HepG2 (cell line): ENCODE data around the gene SNAP91. TPM values are rescaled to one million over a fixed set of nuclear protein-coding genes. Genes with fewer than 3 reads are reported as not detected.

ENCODE experiments used
- ATAC-seq: fragments of 200-7000 bp; cut with Tn5 transposase; 3 replicates; pipeline ENCODE4 v1.9.1; 2020; ENCODE audit warnings: mild to moderate bottlenecking, moderate library complexity
- BruUV-seq: library from RNA; stranded (reverse); fragments of 400-500 nt; replicated peaks from 2 replicates; lab custom pipeline; 2021; lab: Mats Ljungman, UMichigan
- CTCF ChIA-PET: fragments of 300-600 bp; formaldehyde crosslinking; extraction: SDS; loops from one replicate; lab custom pipeline; 2021; ENCODE audit warnings: low total read pairs, inconsistent platforms, low intra/inter-chr PET ratio; lab: Yijun Ruan, JAX
- POLR2A ChIA-PET: fragments of 350-600 bp; sonication (Branson Sonifier 250); formaldehyde crosslinking; loops from one replicate; lab custom pipeline; 2020; ENCODE audit warnings: antibody characterized with exemption, inconsistent platforms; lab: Yijun Ruan, JAX
- DNase-seq: peaks from one replicate; pipeline ENCODE4 v3.0.0-alpha.2; 2015; ENCODE audit warnings: low spot score
- FAIRE-seq: peaks from 3 replicates; lab custom pipeline; 2011; peaks lifted over from hg19 to GRCh38; lab: Jason Lieb, UNC
- H2AFZ ChIP-seq: one replicate; pipeline ENCODE4 v1.6.1; 2011; ENCODE audit warnings: low read length, inconsistent platforms
- H3K27ac ChIP-seq: fragments of 300-600 bp; 3 replicates; pipeline ENCODE4 v1.8.0; 2011; ENCODE audit warnings: mixed run types, mild to moderate bottlenecking, mixed read lengths, low read length, inconsistent platforms; ENCODE audit not compliant: insufficient read depth; ENCODE audit errors: extremely low read length
- H3K27me3 ChIP-seq, 2 experiments: fragments of 200-600 bp in 1 of 2; 2 replicates in 1 of 2; 3 replicates in 1 of 2; pipeline versions ENCODE4 v1.6.0 to v1.8.0; 2011; ENCODE audit warnings: low read length in 2 of 2, mild to moderate bottlenecking in 2 of 2, moderate library complexity in 2 of 2, inconsistent platforms in 1 of 2; ENCODE audit not compliant: insufficient read depth in 2 of 2, control insufficient read depth in 1 of 2
- H3K36me3 ChIP-seq, 2 experiments: fragments of 200-600 bp in 1 of 2; replicated peaks in 1 of 2; 2 replicates in 1 of 2; 3 replicates in 1 of 2; pipeline versions ENCODE4 v1.5.1 to v1.8.0; 2011; ENCODE audit warnings: low read length in 2 of 2, inconsistent platforms in 1 of 2; ENCODE audit not compliant: insufficient read depth in 2 of 2, control insufficient read depth in 1 of 2
- H3K4me1 ChIP-seq: 2 replicates; pipeline ENCODE4 v1.5.1; 2012; ENCODE audit warnings: low read length, inconsistent platforms; ENCODE audit not compliant: insufficient read depth
- H3K4me2 ChIP-seq: 2 replicates; pipeline ENCODE4 v1.6.0; 2011; ENCODE audit warnings: low read depth, low read length, inconsistent platforms
- H3K4me3 ChIP-seq, 3 experiments: fragments of 200-600 bp in 1 of 3; sonication (generic), shearing (Covaris generic) in 1 of 3; replicated peaks in 1 of 3; 2 replicates each; pipeline ENCODE4 v1.5.1; 2011 to 2016; ENCODE audit warnings: low read length in 3 of 3, inconsistent platforms in 2 of 3, low read depth in 2 of 3, mild to moderate bottlenecking in 2 of 3, control low read depth in 1 of 3, mixed read lengths in 1 of 3; ENCODE audit not compliant: insufficient read depth in 1 of 3
- H3K79me2 ChIP-seq: one replicate; pipeline ENCODE4 v1.6.1; 2011; ENCODE audit warnings: low read length, inconsistent platforms; ENCODE audit not compliant: insufficient read depth
- H3K9ac ChIP-seq: 2 replicates; pipeline ENCODE4 v1.6.0; 2011; ENCODE audit warnings: mild to moderate bottlenecking, low read depth, low read length, inconsistent platforms; ENCODE audit not compliant: insufficient read depth
- H3K9me3 ChIP-seq: 2 replicates; pipeline ENCODE4 v1.5.1; 2012; ENCODE audit warnings: mild to moderate bottlenecking, low read length
- H4K20me1 ChIP-seq: 2 replicates; pipeline ENCODE4 v1.6.0; 2011; ENCODE audit warnings: inconsistent platforms, mild to moderate bottlenecking, low read length, moderate library complexity; ENCODE audit not compliant: insufficient read depth
- EZH2 ChIP-seq: conservative IDR thresholded peaks from 2 replicates; pipeline ENCODE4 v1.6.1; 2012; ENCODE audit warnings: mild to moderate bottlenecking, low read depth, low read length, moderate library complexity
- FOXK2 ChIP-seq: fragments of 450-650 bp; IDR thresholded peaks from 2 replicates; pipeline ENCODE4 v1.6.1; 2016
- HMG20B ChIP-seq: conservative IDR thresholded peaks from 2 replicates; pipeline ENCODE4 v1.6.1; 2016; ENCODE audit warnings: missing genetic modification reagents, missing compliant biosample characterization
- MAZ ChIP-seq, 2 experiments: sonication (generic) in 1 of 2; formaldehyde crosslinking in 1 of 2; IDR thresholded peaks; 2 replicates each; pipeline versions ENCODE4 v1.5.0 to v1.6.1; 2012 to 2020; ENCODE audit warnings: low read depth in 2 of 2, mild to moderate bottlenecking in 2 of 2, borderline replicate concordance in 1 of 2, improper control_type of control experiment in 1 of 2, low read length in 1 of 2, missing genetic modification reagents in 1 of 2, moderate library complexity in 1 of 2
- MTF1 ChIP-seq: sonication (generic); formaldehyde crosslinking; IDR thresholded peaks from 2 replicates; pipeline ENCODE4 v1.5.0; 2020; ENCODE audit warnings: missing genetic modification reagents
- NAIF1 ChIP-seq: sonication (generic); formaldehyde crosslinking; IDR thresholded peaks from 2 replicates; pipeline ENCODE4 v1.5.0; 2020; ENCODE audit warnings: mild to moderate bottlenecking, missing genetic modification reagents, borderline replicate concordance
- XBP1 ChIP-seq: sonication (generic); formaldehyde crosslinking; IDR thresholded peaks from 2 replicates; pipeline ENCODE4 v1.5.0; 2020; ENCODE audit warnings: missing genetic modification reagents
- ZNF253 ChIP-seq: sonication (generic); formaldehyde crosslinking; IDR thresholded peaks from 2 replicates; pipeline ENCODE4 v1.8.0; 2022; ENCODE audit warnings: mild to moderate bottlenecking, missing genetic modification reagents, borderline replicate concordance
- ZNF550 ChIP-seq: sonication (generic); formaldehyde crosslinking; IDR thresholded peaks from 2 replicates; pipeline ENCODE4 v1.4.0; 2020; ENCODE audit warnings: mild to moderate bottlenecking, missing genetic modification reagents, borderline replicate concordance
- ZNF615 ChIP-seq: sonication (generic); formaldehyde crosslinking; IDR thresholded peaks from 2 replicates; pipeline ENCODE4 v1.5.0; 2020; ENCODE audit warnings: mild to moderate bottlenecking, missing genetic modification reagents, borderline replicate concordance
- ZNF7 ChIP-seq: IDR thresholded peaks from 2 replicates; pipeline ENCODE4 v1.6.1; 2016; ENCODE audit warnings: missing biosample characterization, missing genetic modification reagents
- ZNF781 ChIP-seq: sonication (generic); formaldehyde crosslinking; IDR thresholded peaks from 2 replicates; pipeline ENCODE4 v1.5.1; 2020; ENCODE audit warnings: borderline replicate concordance, mild to moderate bottlenecking, missing genetic modification reagents; ENCODE audit errors: not compliant biosample characterization
- ZNF790 ChIP-seq: sonication (generic); formaldehyde crosslinking; IDR thresholded peaks from 2 replicates; pipeline ENCODE4 v1.8.0; 2022; ENCODE audit warnings: missing genetic modification reagents, mild to moderate bottlenecking, borderline replicate concordance
- ZNF891 ChIP-seq: sonication (generic); formaldehyde crosslinking; IDR thresholded peaks from 2 replicates; pipeline ENCODE4 v1.5.0; 2020; ENCODE audit warnings: mild to moderate bottlenecking, missing genetic modification reagents
- ZZZ3 ChIP-seq: sonication (generic); formaldehyde crosslinking; IDR thresholded peaks from 2 replicates; pipeline ENCODE4 v1.4.0; 2020; ENCODE audit warnings: missing genetic modification reagents, mild to moderate bottlenecking, borderline replicate concordance
- WGBS: methylation state at CpG from one replicate; pipeline ENCODE4 v1.1.6; 2017; ENCODE audit warnings: low lambda C conversion rate; 5-methylcytosine and 5-hydroxymethylcytosine counted together
- in situ Hi-C: cut with HindIII; loops from 2 replicates; pipeline ENCODE4 v1.10.0; 2017; ENCODE audit warnings: low pct_unique_long_range_greater_than_20kb; ENCODE audit not compliant: extremely low pct_ligation_motif_present
- intact Hi-C: fragments of 100-400 bp; cut with micrococcal nuclease; formaldehyde crosslinking; loops from one replicate; pipeline ENCODE4 v1.10.0; 2022; ENCODE audit not compliant: unreplicated experiment
- polyA plus RNA-seq, 8 experiments: library from polyadenylated mRNA; depleted of rRNA in 3 of 8; stranded (reverse) in 7 of 8; unstranded in 1 of 8; fragments of >200 nt; fragmentation: Illumina TruSeq in 4 of 8; extraction: Trizol in 4 of 8; gene quantifications; 2 replicates each; pipeline versions ENCODE4 v1.2.1 to v1.2.3, GENCODE V29; 2011 to 2016; ENCODE audit warnings: low read depth in 4 of 8, missing spikeins in 1 of 8, mixed read lengths in 1 of 8; ENCODE audit not compliant: insufficient read depth in 1 of 8
- total RNA-seq, 5 experiments: library from RNA; depleted of rRNA; stranded (reverse); fragments of >200 nt; fragmentation: Illumina TruSeq; extraction: Trizol; gene quantifications; 2 replicates each; pipeline ENCODE4 v1.2.3, GENCODE V29; 2016; ENCODE audit warnings: low read depth in 1 of 5
- TF ChIP-seq, protein P1 (sequence below): sonication (generic); formaldehyde crosslinking; IDR thresholded peaks from 2 replicates; pipeline ENCODE4 v1.9.0; 2021; ENCODE audit warnings: missing genetic modification reagents, borderline replicate concordance
- TF ChIP-seq, protein P2 (sequence below): sonication (generic); formaldehyde crosslinking; IDR thresholded peaks from 2 replicates; pipeline ENCODE4 v1.4.0; 2020; ENCODE audit warnings: missing genetic modification reagents, borderline replicate concordance

Gene SNAP91
- total and polyA plus RNA-seq, 2 of the 13 experiments (the other 11 are each of a cell fraction or from before 2014, with no cell fraction given) = not detected

DNA sequence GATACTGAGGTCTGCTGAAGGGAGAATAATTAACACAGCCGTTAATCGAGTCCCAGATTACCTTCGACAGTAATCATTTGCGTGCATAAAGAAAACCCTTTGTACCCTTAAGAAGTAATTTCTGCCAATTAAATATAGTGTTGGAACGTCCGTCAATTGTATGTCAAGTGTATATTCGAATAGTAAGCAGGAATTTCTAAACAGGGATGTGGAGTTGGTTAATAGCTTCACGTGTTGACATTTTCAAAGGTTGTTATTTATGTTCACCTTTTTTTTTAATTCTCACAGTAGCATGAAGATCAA is 798 bp upstream of the SNAP91 start:
- TF ChIP-seq ZZZ3 (CRISPR knock-in tag) (no peak), XBP1 (no peak), ZNF891 (CRISPR knock-in tag) (no peak), ZNF253 (CRISPR knock-in tag) (no peak), NAIF1 (no peak), ZNF615 (no peak), HMG20B (no peak), ZNF781 (no peak), EZH2 (no peak), MAZ (IDR thresholded peaks at IDR 0.05; ENCODE audit: borderline replicate concordance, low read depth, low read length) (no peak), MAZ (CRISPR knock-in tag; IDR thresholded peaks at IDR 0.05; ENCODE audit: low read depth) (no peak), FOXK2 (no peak), ZNF7 (CRISPR knock-in tag) (no peak), MTF1 (no peak), ZNF550 (CRISPR knock-in tag) (no peak), ZNF790 (CRISPR knock-in tag) (no peak)
- TF ChIP-seq, protein P1, sequence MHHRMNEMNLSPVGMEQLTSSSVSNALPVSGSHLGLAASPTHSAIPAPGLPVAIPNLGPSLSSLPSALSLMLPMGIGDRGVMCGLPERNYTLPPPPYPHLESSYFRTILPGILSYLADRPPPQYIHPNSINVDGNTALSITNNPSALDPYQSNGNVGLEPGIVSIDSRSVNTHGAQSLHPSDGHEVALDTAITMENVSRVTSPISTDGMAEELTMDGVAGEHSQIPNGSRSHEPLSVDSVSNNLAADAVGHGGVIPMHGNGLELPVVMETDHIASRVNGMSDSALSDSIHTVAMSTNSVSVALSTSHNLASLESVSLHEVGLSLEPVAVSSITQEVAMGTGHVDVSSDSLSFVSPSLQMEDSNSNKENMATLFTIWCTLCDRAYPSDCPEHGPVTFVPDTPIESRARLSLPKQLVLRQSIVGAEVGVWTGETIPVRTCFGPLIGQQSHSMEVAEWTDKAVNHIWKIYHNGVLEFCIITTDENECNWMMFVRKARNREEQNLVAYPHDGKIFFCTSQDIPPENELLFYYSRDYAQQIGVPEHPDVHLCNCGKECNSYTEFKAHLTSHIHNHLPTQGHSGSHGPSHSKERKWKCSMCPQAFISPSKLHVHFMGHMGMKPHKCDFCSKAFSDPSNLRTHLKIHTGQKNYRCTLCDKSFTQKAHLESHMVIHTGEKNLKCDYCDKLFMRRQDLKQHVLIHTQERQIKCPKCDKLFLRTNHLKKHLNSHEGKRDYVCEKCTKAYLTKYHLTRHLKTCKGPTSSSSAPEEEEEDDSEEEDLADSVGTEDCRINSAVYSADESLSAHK = no peak
- TF ChIP-seq, protein P2, sequence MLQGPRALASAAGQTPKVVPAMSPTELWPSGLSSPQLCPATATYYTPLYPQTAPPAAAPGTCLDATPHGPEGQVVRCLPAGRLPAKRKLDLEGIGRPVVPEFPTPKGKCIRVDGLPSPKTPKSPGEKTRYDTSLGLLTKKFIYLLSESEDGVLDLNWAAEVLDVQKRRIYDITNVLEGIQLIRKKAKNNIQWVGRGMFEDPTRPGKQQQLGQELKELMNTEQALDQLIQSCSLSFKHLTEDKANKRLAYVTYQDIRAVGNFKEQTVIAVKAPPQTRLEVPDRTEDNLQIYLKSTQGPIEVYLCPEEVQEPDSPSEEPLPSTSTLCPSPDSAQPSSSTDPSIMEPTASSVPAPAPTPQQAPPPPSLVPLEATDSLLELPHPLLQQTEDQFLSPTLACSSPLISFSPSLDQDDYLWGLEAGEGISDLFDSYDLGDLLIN (CRISPR knock-in tag) = no peak
- 45% methylated on average over 8 of the region's 8 CpGs for WGBS
- H3K79me2 ChIP-seq = no peaks in the 10 kb centered on the region
- in situ Hi-C loops (no loop called here), intact Hi-C loops (no loop called here)
- H3K4me3 ChIP-seq = no peak overlapping the region
- no peak overlapping the region for H3K9ac ChIP-seq
- ATAC-seq (no peak), FAIRE-seq (no peak), DNase-seq (no peak)
- no peaks in the 10 kb centered on the region for H3K4me1 ChIP-seq
- POLR2A ChIA-PET = no interaction called here
- no peak overlapping the region; the same call in 1 of the 2 replicates for H3K4me2 ChIP-seq
- peaks cover 0 to 24% of the 10 kb centered on the region in 2 experiments; a peak in 4 of 5 replicates for H3K27me3 ChIP-seq
- no TSS peak for BruUV-seq
- H3K27ac ChIP-seq = no peak overlapping the region
- H3K9me3 ChIP-seq = 0 out of 2 replicates have a peak, but pooled peaks cover 4% of the 10 kb centered on the region
- H2AFZ ChIP-seq = no peak overlapping the region
- H3K36me3 ChIP-seq = no peaks in the 10 kb centered on the region
- no peaks in the 10 kb centered on the region for H4K20me1 ChIP-seq
- CTCF ChIA-PET = no interaction called here
